Lung (tissue), 12 donors: ENCODE measurements around the gene FAM168B. TPM values are rescaled to one million over a fixed set of nuclear protein-coding genes. Genes with fewer than 3 reads are reported as not detected.

Experiments used
- ATAC-seq: fragments of 200-7000 bp; cut with Tn5 transposase; one replicate; pipeline ENCODE4 v1.9.1; 2020; ENCODE audit warnings: moderate number of reproducible peaks; ENCODE audit not compliant: insufficient read depth, low FRiP score
- DNase-seq, 3 donors: peaks; one replicate each; pipeline ENCODE4 v3.0.0-alpha.2; 2013 to 2017
- H3K27ac ChIP-seq, 2 donors: one replicate each; pipeline ENCODE4 v1.5.1; 2013; ENCODE audit warnings: mild to moderate bottlenecking in 2 of 2, moderate library complexity in 2 of 2, control low read depth in 1 of 2, inconsistent platforms in 1 of 2, low read depth in 1 of 2, low read length in 1 of 2
- H3K27me3 ChIP-seq, 3 donors: one replicate each; pipeline ENCODE4 v1.5.1; 2013; ENCODE audit warnings: low read length in 2 of 3; ENCODE audit not compliant: control insufficient read depth in 3 of 3, insufficient read depth in 3 of 3
- H3K36me3 ChIP-seq, 4 donors: one replicate each; pipeline ENCODE4 v1.5.1; 2013; ENCODE audit warnings: low read length in 4 of 4, mild to moderate bottlenecking in 1 of 4, moderate library complexity in 1 of 4; ENCODE audit not compliant: control insufficient read depth in 4 of 4, insufficient read depth in 4 of 4
- H3K4me1 ChIP-seq, 5 donors: one replicate each; pipeline ENCODE4 v1.5.1; 2013; ENCODE audit warnings: low read length in 5 of 5, mild to moderate bottlenecking in 2 of 5, moderate library complexity in 1 of 5; ENCODE audit not compliant: control insufficient read depth in 5 of 5, insufficient read depth in 5 of 5
- H3K4me3 ChIP-seq: one replicate; pipeline ENCODE4 v1.5.1; 2013; ENCODE audit warnings: mild to moderate bottlenecking, control low read depth, moderate library complexity
- H3K9ac ChIP-seq, 2 donors: one replicate each; pipeline ENCODE4 v1.5.1; 2013; ENCODE audit warnings: low read length in 2 of 2, control low read depth in 1 of 2; ENCODE audit not compliant: insufficient read depth in 1 of 2
- H3K9me3 ChIP-seq, 4 donors: one replicate each; pipeline ENCODE4 v1.5.1; 2013; ENCODE audit warnings: low read length in 3 of 4, mild to moderate bottlenecking in 1 of 4, moderate library complexity in 1 of 4; ENCODE audit not compliant: control insufficient read depth in 4 of 4, insufficient read depth in 3 of 4
- WGBS, 2 donors: extraction: QIAGEN DNeasy Blood & Tissue Kit; methylation state at CpG; one replicate each; pipeline ENCODE4 v1.1.7; 2013; 5-methylcytosine and 5-hydroxymethylcytosine counted together
- polyA plus RNA-seq, 2 donors: library from polyadenylated mRNA; stranded (reverse); fragments of 200-250 nt; gene quantifications; one replicate each; pipeline ENCODE4 v1.2.1, GENCODE V29; 2013
- total RNA-seq, 2 donors: library from RNA; depleted of rRNA in 1 of 2; stranded (reverse); fragments of >200 nt in 1 of 2; gene quantifications; one replicate each; pipeline ENCODE4 v1.2.1, GENCODE V29; 2014 to 2021
- TF ChIP-seq, protein P1 (sequence below): IDR thresholded peaks from 2 replicates; pipeline ENCODE4 v1.5.1; 2012; ENCODE audit warnings: mild to moderate bottlenecking; ENCODE audit errors: control extremely low read depth, extremely low read depth
- donor health status: control.
- donor health status: control.
- donor health status: Bipolar disorder and iron deficiency.
- donor health status: healthy.
- donor health status: DM: yes; HTN: yes; CAD: no.

FAM168B gene
- total and polyA plus RNA-seq, 4 donors: 20.4 to 79.7 (median 40.1) TPM

DNA sequence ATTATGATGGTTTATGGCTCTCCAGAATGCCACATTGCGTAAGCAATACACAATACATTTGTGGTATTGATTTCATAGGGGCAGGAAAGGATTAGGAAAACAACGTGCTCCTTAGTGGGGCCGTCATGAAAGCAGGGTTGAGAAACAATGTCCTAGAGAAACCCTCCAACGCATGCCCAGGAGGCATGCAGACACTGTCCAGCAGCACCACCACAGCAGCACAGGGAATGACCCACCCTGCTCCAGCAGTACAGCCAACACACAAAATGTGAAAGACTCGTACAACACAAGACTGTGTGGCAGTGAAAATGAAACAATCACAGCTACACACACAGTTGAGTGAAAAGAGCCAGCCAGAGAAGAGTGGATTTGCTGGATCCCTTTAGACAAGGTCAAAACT lies 66.3 kb downstream of the FAM168B start:
- no peak overlapping the region for H3K27ac ChIP-seq
- ATAC-seq: no peak
- H3K36me3 ChIP-seq: no peaks in the 10 kb centered on the region
- 34 to 57% methylated on average over 5 of the region's 5 CpGs for WGBS, 2 donors
- H3K4me3 ChIP-seq: no peak overlapping the region
- no peaks in the 10 kb centered on the region for H3K4me1 ChIP-seq
- no peaks in the 10 kb centered on the region for H3K27me3 ChIP-seq
- peaks cover 0 to 9% (median 0%) of the 10 kb centered on the region in 4 donors for H3K9me3 ChIP-seq
- TF ChIP-seq, protein P1, sequence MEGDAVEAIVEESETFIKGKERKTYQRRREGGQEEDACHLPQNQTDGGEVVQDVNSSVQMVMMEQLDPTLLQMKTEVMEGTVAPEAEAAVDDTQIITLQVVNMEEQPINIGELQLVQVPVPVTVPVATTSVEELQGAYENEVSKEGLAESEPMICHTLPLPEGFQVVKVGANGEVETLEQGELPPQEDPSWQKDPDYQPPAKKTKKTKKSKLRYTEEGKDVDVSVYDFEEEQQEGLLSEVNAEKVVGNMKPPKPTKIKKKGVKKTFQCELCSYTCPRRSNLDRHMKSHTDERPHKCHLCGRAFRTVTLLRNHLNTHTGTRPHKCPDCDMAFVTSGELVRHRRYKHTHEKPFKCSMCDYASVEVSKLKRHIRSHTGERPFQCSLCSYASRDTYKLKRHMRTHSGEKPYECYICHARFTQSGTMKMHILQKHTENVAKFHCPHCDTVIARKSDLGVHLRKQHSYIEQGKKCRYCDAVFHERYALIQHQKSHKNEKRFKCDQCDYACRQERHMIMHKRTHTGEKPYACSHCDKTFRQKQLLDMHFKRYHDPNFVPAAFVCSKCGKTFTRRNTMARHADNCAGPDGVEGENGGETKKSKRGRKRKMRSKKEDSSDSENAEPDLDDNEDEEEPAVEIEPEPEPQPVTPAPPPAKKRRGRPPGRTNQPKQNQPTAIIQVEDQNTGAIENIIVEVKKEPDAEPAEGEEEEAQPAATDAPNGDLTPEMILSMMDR: no peak
- H3K9ac ChIP-seq: no peak overlapping the region
- no peak for DNase-seq

DNA sequence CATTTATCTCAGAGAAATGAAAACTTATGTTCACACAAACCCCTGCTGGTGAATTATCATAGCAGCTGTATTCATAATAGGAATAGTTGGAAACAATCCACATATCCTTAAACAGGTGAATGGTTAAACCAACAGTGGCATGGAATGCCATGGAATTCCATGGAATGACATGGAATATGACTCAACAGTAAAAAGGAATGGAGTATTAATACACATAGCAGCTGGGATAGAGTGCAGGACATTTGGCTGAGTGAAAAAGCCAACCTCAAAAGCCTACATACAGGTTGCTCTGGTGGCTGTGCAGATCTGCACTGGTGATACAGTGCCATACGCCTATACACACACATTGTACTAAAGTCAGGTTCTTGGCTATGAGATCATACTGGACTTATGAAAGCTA lies 69.5 kb downstream of the FAM168B start:
- ATAC-seq (no peak), DNase-seq (no peak)
- WGBS, 2 donors: 93 to 95% methylated on average over 1 of the region's 1 CpG
- TF ChIP-seq, protein P1: no peak
- H3K4me1 ChIP-seq: no peaks in the 10 kb centered on the region
- H3K27me3 ChIP-seq: no peaks in the 10 kb centered on the region
- no peaks in the 10 kb centered on the region for H3K36me3 ChIP-seq
- H3K27ac ChIP-seq: no peak overlapping the region
- no peak overlapping the region for H3K9ac ChIP-seq
- H3K4me3 ChIP-seq: no peak overlapping the region
- H3K9me3 ChIP-seq: peaks cover 0 to 9% (median 0%) of the 10 kb centered on the region in 4 donors

DNA sequence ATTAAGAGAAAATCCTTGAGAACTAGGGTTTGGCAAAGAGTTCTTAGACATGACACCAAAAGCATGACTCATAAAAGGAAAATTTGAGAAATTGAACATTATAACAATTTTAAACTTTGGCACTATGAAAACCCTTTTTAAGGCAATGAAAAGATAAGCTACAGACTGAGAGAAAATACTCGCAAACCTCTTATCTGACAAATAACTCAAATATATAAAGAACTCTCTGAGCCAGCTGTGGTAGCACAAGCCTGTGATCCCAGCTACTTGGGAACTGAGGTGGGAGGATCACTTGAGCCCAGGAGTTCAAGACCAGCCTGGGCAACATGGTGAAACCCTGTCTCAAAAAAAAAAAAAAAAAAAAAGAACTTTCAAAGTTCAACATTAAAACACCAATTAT lies 70.5 kb downstream of the FAM168B start:
- TF ChIP-seq, protein P1: no peak
- Histone ChIP-seq H3K9ac (no peak overlapping the region), H3K27ac (no peak overlapping the region), H3K36me3 (no peaks in the 10 kb centered on the region), H3K4me1 (no peaks in the 10 kb centered on the region), H3K27me3 (no peaks in the 10 kb centered on the region), H3K9me3 (peaks cover 0 to 4% (median 0%) of the 10 kb centered on the region in 4 donors), H3K4me3 (no peak overlapping the region)
- no peak for ATAC-seq
- WGBS, 2 donors: 60 to 77% methylated on average over 1 of the region's 1 CpG
- DNase-seq: no peak
